ENCODE results near the gene CTR9.

DNA sequence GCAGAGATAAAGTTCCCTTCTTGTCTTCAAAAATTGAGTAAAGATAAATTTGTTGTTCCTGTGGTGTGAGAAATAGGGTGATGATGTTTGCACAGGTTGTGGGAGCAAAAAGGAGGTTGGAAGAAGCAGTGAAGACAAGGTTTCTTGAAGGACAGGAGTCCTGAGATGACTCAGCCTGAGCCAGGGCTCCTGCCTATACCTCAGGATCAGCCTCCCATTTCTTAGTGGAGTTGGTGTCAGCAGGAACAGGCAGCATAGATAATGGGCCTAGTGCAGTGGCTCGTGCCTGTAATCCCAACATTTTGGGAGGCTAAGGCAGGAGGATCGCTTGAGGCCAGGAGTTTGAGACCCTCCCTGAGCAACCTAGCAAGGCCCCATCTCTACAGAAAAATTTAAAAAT, 29.0 kb downstream of the CTR9 start:
- TF ChIP-seq, protein P1, sequence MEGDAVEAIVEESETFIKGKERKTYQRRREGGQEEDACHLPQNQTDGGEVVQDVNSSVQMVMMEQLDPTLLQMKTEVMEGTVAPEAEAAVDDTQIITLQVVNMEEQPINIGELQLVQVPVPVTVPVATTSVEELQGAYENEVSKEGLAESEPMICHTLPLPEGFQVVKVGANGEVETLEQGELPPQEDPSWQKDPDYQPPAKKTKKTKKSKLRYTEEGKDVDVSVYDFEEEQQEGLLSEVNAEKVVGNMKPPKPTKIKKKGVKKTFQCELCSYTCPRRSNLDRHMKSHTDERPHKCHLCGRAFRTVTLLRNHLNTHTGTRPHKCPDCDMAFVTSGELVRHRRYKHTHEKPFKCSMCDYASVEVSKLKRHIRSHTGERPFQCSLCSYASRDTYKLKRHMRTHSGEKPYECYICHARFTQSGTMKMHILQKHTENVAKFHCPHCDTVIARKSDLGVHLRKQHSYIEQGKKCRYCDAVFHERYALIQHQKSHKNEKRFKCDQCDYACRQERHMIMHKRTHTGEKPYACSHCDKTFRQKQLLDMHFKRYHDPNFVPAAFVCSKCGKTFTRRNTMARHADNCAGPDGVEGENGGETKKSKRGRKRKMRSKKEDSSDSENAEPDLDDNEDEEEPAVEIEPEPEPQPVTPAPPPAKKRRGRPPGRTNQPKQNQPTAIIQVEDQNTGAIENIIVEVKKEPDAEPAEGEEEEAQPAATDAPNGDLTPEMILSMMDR (conservative IDR thresholded peaks at IDR 0.05; ENCODE audit: low read depth, low read length): no peak
- TF ChIP-seq EZH2 (IDR thresholded peaks at IDR 0.05; ENCODE audit: borderline replicate concordance, low read depth, low read length, poor library complexity, severe bottlenecking): no peak

Data from A673 (cell line).